Stimulated activated CD4-positive, alpha-beta T cell treated with anti-CD3 and anti-CD28 coated beads, Interleukin-2, amount 100 ng/mL, for 4 hours (primary cell): Measurements from ENCODE around the gene AGBL2.

Source experiments
- DNase-seq: peaks from one replicate; pipeline ENCODE4 v3.0.0-alpha.2; 2020; ENCODE audit warnings: low read depth

AGBL2 gene

GRCh38 chr11:47631473-47631872 is 83.7 kb downstream of the AGBL2 start:
- no peak for DNase-seq

GRCh38 chr11:47628026-47628425 is 87.1 kb downstream of the AGBL2 start:
- DNase-seq, result no peak

- DNase-seq, result no peak
Observed at GRCh38 chr11:47626234-47626633, 88.9 kb downstream of the AGBL2 start.

GRCh38 chr11:47620836-47621378 is 94.3 kb downstream of the AGBL2 start:
- no peak for DNase-seq

GRCh38 chr11:47617417-47617809 is 97.8 kb downstream of the AGBL2 start:
- DNase-seq, result no peak

- DNase-seq, result no peak
Observed at GRCh38 chr11:47616726-47617416, 98.3 kb downstream of the AGBL2 start.

GRCh38 chr11:47615249-47615648 is 99.9 kb downstream of the AGBL2 start:
- no peak for DNase-seq

- DNase-seq, result no peak
Observed at GRCh38 chr11:47611348-47611794, 103.8 kb downstream of the AGBL2 start.

- no peak for DNase-seq
Observed at GRCh38 chr11:47609675-47610074, 105.5 kb downstream of the AGBL2 start.
